GM18861 (cell line): ENCODE data around the gene NRXN3.
"Not testable (repeated sequence)": the region's sequence is repeated elsewhere in the genome, so short reads cannot be mapped to it uniquely, and the experiment has no call there.

Source experiments
- ATAC-seq: cut with Tn5 transposase; IDR thresholded peaks from one replicate; pipeline ENCODE4 v1.9.1; 2021; ENCODE audit not compliant: unreplicated experiment

Gene NRXN3

DNA sequence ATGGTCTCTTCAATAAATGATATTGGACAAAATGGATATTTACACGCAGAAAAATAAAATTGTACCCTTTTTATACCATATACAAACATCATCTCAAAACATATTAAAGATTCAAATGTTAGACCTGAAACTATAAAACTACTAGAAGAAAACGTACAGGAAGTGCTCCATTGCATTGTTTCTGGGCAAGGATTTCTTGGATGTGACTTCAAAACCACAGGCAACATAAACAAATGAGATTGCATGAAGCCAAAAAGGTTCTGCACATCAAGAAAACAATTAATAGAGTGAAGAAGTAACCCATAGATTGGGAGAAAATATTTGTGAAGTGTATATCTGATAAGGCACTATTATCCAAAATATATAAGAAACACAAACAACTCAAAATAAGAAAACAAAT, 812.4 kb downstream of the NRXN3 start:
- ATAC-seq = no peak

DNA sequence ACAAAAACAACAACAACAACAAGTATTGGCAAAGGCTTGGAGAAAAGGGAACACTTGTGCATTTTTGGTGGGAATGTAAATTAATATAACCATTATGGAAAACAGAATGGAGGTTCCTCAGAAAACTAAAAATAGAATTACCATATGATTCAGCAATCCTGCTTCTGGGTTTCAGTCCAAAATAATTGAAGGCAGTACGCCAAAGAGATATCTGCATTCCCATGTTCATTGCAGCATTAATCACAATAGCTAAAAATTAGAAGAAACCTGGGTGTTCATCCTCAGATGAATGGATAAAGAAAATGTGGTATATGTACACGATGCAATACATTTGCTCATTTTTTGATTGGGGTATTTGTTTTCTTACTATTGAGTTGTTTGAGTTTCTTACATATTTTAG, 813.0 kb downstream of the NRXN3 start:
- ATAC-seq = no peak

GRCh38 chr14:78985668-78986381, 815.7 kb downstream of the NRXN3 start:
- ATAC-seq = no peak

DNA sequence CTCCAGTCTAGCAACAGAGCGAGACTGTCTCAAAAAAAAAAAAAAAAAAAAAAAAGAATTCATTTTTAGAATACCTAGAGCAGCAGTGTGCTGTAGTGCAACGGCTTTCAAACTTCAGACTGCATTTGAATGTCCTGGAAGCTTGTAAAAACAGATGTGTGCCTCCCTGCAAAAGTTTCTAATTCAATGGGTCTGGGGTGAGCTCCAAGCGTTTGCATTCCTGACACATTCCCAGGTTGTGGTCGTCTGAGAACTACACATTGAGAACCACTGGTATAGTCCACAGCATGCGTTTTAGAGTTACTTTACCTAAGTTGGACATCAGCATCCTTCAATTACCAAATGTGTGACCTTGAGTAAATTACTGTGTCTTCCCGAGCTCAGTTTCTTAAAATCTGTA, 816.8 kb downstream of the NRXN3 start:
- ATAC-seq = no peak

- ATAC-seq = no peak
Measured at GRCh38 chr14:78989221-78989620, 819.0 kb downstream of the NRXN3 start.

DNA sequence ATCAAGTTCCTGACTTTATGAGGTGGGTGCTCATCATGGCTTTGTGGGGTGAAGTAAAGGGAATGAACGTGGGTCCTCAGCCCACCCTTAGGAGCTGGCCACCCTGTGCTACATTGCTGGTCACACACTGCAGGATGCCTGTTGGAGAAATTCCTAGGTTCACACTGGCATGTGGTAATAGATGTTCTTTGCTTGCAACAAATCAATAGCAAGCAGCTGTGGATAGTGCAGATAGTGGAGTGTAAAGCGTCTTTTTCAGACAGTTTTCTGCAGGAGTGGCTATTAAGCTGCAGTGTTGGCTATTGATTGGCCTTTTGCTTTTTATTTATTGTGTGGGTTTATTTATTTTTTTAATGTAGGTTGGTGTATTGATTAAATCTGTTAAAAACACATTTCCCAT, 822.7 kb downstream of the NRXN3 start:
- ATAC-seq = no peak

DNA sequence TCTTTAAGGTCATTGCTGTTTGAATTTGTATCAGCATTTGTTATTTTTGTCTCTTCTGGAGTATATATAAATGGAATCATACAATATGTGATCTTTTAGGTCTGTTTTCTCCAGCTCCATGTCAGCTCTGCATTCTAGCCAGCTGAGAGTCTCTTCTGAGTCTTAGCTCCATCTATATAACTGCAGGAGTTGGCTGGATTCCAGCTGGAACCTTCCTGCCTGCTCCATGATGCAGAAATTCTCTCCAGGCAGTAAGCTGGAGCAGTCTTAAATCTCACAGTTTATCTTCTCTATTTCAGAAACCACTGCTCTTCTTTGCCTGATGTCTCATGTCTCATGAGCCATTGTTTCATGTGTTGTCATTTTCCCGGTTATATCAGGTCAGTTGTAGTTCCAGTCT, 827.6 kb downstream of the NRXN3 start:
- no peak for ATAC-seq

DNA sequence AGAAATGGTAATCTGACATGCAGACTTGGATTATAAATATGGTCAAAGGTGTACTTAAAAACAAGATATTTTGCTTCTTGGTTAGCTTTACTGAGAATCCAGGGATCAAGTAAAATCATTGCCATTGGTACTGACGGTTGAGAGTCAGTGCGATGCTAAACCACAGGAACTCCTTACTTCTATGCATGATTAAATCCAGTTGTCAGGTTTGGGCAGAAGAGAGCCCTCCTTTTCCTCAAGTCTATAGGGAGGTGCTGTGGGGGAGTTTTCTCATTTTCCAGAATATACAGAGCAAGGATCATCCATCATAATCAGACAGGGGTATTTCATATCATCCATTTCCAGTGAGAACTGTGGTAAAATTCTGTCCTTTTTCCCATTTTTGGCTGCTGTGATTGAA, 839.1 kb downstream of the NRXN3 start:
- no peak for ATAC-seq

GRCh38 chr14:79011091-79011919, 841.1 kb downstream of the NRXN3 start:
- no peak for ATAC-seq

DNA sequence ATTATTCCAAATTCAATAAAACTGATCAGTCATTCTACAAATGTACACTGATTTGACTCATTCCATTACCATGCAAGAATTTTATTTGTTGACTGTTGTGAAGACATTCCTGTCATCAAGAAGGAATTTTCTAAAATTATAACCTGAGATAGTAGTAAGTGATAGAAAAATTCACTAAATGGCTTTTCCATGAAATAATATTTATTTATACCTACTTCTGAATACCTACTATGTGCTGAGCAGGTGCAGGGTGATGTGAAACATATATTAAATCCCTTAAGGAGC, 841.7 kb downstream of the NRXN3 start:
- no peak for ATAC-seq

DNA sequence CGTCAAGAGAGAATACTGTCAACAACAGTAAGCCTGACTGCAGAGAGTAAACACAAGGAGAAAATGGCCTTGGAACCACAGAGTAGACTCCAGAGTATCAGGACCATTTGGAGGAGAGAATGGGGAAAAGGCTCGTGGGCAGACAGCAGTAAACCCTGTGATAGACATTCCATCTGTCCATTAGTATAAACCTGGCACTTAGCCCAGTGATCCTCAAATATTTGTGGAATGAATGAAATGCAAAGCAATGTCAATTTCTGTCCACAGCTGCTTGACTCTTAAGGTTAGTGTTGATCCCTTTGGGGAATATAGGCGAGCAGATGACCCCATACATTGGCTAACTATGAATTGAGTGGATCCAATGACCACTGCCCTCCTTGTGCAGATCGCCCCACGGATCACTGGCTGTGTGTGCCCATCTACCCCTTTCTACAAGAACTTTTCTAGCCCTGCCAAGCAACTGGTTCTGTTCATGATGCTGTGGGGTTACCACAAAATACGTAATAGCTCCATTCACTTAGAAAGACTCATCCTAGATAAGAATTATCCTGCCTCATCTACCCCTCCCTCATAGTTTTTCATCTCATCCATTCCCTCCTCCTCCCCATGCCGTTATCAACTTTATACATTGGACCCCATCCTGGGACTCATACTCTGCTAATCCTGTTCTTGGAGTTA, 846.8 kb downstream of the NRXN3 start:
- ATAC-seq = no peak

- ATAC-seq = no peak
Measured at GRCh38 chr14:79017561-79017960, 847.4 kb downstream of the NRXN3 start.

DNA sequence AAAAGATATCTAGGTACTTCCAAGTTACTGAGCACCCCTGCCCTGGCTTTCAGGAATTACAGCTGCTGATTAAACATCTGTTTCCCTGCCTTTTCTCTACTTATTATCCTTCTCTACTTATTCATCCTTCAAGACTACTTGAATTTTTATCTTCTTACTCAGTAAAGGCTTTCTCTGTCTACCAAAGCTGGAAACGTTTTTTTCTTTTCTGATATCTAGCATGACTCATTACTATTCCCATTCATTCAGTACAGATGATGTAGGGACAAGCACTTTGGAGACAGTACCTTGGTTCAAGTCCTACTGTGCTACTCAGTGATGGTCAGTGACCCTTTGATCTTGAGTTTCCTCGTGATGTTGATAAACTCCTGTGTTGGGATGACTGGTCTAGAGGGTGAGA, 848.7 kb downstream of the NRXN3 start:
- ATAC-seq = no peak

GRCh38 chr14:79019898-79020297, 849.7 kb downstream of the NRXN3 start:
- ATAC-seq = not testable (repeated sequence)

- ATAC-seq = no peak
Measured at GRCh38 chr14:79021766-79022165, 851.6 kb downstream of the NRXN3 start.

- no peak for ATAC-seq
Measured at GRCh38 chr14:79027138-79027537, 857.0 kb downstream of the NRXN3 start.

GRCh38 chr14:79028281-79028680, 858.1 kb downstream of the NRXN3 start:
- ATAC-seq = no peak

- ATAC-seq = no peak
Measured at GRCh38 chr14:79036441-79036840, 866.3 kb downstream of the NRXN3 start.

- ATAC-seq = no peak
Measured at GRCh38 chr14:79037106-79037505, 866.9 kb downstream of the NRXN3 start.

DNA sequence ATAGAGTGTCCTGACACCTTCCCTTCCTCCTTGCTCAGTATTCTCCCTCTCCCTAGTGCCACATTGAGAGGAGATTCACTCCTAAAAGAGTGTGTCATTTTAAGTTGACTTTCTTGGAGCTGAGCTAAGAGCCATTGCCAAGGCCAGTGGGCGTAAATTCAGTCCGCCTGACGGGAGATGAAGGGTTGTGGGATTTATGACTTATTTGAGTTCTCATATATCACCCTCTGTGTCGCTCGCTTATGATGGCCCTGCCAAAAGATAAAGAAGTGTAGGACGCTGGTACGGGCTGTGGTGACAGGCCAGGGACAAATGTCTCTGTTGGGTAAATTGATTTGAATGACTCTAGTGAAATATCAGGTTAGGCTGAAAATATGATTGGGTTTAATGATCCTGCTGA, 867.4 kb downstream of the NRXN3 start:
- ATAC-seq = no peak

GRCh38 chr14:79040790-79041189, 870.6 kb downstream of the NRXN3 start:
- no peak for ATAC-seq

GRCh38 chr14:79043194-79043889, 873.2 kb downstream of the NRXN3 start:
- no peak for ATAC-seq
